DOHH2 (cell line): ENCODE data around the gene SLC34A3.

Experiments
- H3F3A ChIP-seq: fragments of 200-600 bp; sonication (generic), shearing (Covaris generic); 2 replicates; pipeline ENCODE4 v1.6.0; 2016; ENCODE audit warnings: antibody characterized with exemption, mild to moderate bottlenecking; ENCODE audit not compliant: control insufficient read depth, insufficient read depth
- H3K27ac ChIP-seq: fragments of 200-600 bp; sonication (generic); 2 replicates; pipeline ENCODE4 v1.5.1; 2014; ENCODE audit warnings: low read depth, mild to moderate bottlenecking, low read length, moderate library complexity
- H3K27me3 ChIP-seq: fragments of 200-600 bp; sonication (generic); 2 replicates; pipeline ENCODE4 v1.6.1; 2014; ENCODE audit warnings: mild to moderate bottlenecking, low read length, mixed read lengths; ENCODE audit not compliant: control insufficient read depth
- H3K36me3 ChIP-seq: fragments of 200-600 bp; sonication (generic); 2 replicates; pipeline ENCODE4 v1.6.1; 2014; ENCODE audit warnings: mild to moderate bottlenecking, low read length, moderate library complexity, mixed read lengths; ENCODE audit not compliant: control insufficient read depth
- H3K4me1 ChIP-seq: fragments of 200-600 bp; sonication (generic); 2 replicates; pipeline ENCODE4 v1.6.1; 2014; ENCODE audit warnings: mild to moderate bottlenecking, low read length, mixed read lengths; ENCODE audit not compliant: control insufficient read depth
- H3K4me2 ChIP-seq: fragments of 200-600 bp; sonication (generic); 2 replicates; pipeline ENCODE4 v1.6.0; 2014; ENCODE audit warnings: mild to moderate bottlenecking, low read length, moderate library complexity
- H3K4me3 ChIP-seq: fragments of 200-600 bp; sonication (generic); 2 replicates; pipeline ENCODE4 v1.5.1; 2014; ENCODE audit warnings: mild to moderate bottlenecking, low read length, mixed read lengths
- H3K79me2 ChIP-seq: fragments of 200-600 bp; sonication (generic); 2 replicates; pipeline ENCODE4 v1.6.1; 2014; ENCODE audit warnings: mild to moderate bottlenecking, low read length, mixed read lengths; ENCODE audit not compliant: control insufficient read depth
- H3K9me2 ChIP-seq: fragments of 200-600 bp; sonication (generic); replicated peaks from 2 replicates; pipeline ENCODE4 v1.6.1; 2014; ENCODE audit warnings: mild to moderate bottlenecking, low read length, mixed read lengths; ENCODE audit not compliant: control insufficient read depth
- H3K9me3 ChIP-seq: fragments of 200-600 bp; sonication (generic); 2 replicates; pipeline ENCODE4 v1.6.1; 2014; ENCODE audit warnings: antibody characterized with exemption, low read length, mixed read lengths; ENCODE audit not compliant: control insufficient read depth, insufficient read depth
- H4K20me1 ChIP-seq: fragments of 200-600 bp; sonication (generic); 2 replicates; pipeline ENCODE4 v1.6.0; 2014; ENCODE audit warnings: low read depth, mild to moderate bottlenecking, antibody characterized with exemption, low read length, moderate library complexity; ENCODE audit not compliant: control insufficient read depth, insufficient read depth
- EZH2phosphoT487 ChIP-seq: fragments of 200-600 bp; sonication (generic); IDR thresholded peaks from 2 replicates; pipeline ENCODE4 v1.6.1; 2017; ENCODE audit warnings: borderline replicate concordance, mild to moderate bottlenecking, antibody characterized with exemption, low read length, moderate library complexity, mixed read lengths
- TF ChIP-seq, protein P1 (sequence below): fragments of 200-600 bp; sonication (generic); IDR thresholded peaks from one replicate; pipeline ENCODE4 v1.5.1; 2014; ENCODE audit warnings: antibody characterized with exemption, mild to moderate bottlenecking, low read depth, low read length; ENCODE audit not compliant: poor library complexity, severe bottlenecking

The SLC34A3 gene

DNA sequence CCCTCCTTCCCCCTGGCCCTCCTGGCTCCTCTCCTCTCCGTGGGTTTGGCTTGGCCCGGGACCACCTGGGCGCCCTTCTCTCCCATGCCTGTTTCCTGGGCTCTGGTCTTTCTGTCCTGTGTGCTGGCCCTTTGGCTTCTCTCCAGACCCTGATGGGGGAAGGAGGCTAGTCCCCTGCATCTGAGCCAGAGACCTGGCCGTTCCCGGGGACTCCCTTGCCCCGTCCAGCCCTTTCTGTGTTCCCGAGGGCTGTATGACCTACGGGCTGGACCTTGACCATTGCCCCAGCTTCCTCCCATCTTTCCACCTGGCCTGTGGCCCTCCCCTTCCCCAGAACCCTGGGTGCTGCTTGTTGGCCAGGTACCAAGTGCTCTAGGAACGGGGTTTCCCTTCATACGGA is 32.8 kb downstream of the SLC34A3 start:
- peaks cover 55% of the 10 kb centered on the region for H3K36me3 ChIP-seq
- no peaks in the 10 kb centered on the region for H4K20me1 ChIP-seq
- no peaks in the 10 kb centered on the region for H3K27me3 ChIP-seq
- no peak overlapping the region for H3K4me3 ChIP-seq
- peaks cover 31% of the 10 kb centered on the region for H3K79me2 ChIP-seq
- no peak overlapping the region for H3K27ac ChIP-seq
- H3K9me3 ChIP-seq: no peaks in the 10 kb centered on the region
- TF ChIP-seq, protein P1, sequence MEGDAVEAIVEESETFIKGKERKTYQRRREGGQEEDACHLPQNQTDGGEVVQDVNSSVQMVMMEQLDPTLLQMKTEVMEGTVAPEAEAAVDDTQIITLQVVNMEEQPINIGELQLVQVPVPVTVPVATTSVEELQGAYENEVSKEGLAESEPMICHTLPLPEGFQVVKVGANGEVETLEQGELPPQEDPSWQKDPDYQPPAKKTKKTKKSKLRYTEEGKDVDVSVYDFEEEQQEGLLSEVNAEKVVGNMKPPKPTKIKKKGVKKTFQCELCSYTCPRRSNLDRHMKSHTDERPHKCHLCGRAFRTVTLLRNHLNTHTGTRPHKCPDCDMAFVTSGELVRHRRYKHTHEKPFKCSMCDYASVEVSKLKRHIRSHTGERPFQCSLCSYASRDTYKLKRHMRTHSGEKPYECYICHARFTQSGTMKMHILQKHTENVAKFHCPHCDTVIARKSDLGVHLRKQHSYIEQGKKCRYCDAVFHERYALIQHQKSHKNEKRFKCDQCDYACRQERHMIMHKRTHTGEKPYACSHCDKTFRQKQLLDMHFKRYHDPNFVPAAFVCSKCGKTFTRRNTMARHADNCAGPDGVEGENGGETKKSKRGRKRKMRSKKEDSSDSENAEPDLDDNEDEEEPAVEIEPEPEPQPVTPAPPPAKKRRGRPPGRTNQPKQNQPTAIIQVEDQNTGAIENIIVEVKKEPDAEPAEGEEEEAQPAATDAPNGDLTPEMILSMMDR: no peak
- TF ChIP-seq EZH2phosphoT487: no peak
- H3F3A ChIP-seq: peaks cover 12% of the 10 kb centered on the region
- no peaks in the 10 kb centered on the region for H3K9me2 ChIP-seq
- no peak overlapping the region for H3K4me2 ChIP-seq
- H3K4me1 ChIP-seq: peaks cover 28% of the 10 kb centered on the region

DNA sequence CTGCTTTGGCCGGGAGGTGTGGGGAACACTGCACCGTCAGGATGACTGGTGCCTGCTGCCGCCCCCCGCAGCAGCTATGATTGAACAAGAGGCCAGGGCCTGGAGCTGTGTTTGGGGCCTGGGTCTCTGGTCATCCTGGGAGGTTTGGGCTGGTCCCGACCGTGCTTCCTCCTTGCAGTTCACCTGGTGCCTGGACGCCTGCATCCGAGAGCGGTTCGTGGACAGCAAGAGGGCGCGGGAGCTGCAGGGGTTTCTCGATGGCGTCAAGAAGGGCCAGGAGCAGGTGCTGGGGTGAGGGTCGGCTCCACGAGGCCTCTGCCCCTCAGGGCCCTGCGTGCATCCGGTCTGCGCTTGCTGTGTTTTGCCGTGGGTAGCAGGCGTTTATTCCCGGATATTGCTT is 33.4 kb downstream of the SLC34A3 start:
- peaks cover 55% of the 10 kb centered on the region for H3K36me3 ChIP-seq
- H3F3A ChIP-seq: peaks cover 18% of the 10 kb centered on the region
- no peak overlapping the region for H3K4me2 ChIP-seq
- no peaks in the 10 kb centered on the region for H4K20me1 ChIP-seq
- H3K9me3 ChIP-seq: no peaks in the 10 kb centered on the region
- peaks cover 33% of the 10 kb centered on the region for H3K4me1 ChIP-seq
- H3K9me2 ChIP-seq: no peaks in the 10 kb centered on the region
- H3K27ac ChIP-seq: no peak overlapping the region
- peaks cover 32% of the 10 kb centered on the region for H3K79me2 ChIP-seq
- H3K27me3 ChIP-seq: no peaks in the 10 kb centered on the region
- TF ChIP-seq, protein P1: no peak
- no peak overlapping the region for H3K4me3 ChIP-seq

DNA sequence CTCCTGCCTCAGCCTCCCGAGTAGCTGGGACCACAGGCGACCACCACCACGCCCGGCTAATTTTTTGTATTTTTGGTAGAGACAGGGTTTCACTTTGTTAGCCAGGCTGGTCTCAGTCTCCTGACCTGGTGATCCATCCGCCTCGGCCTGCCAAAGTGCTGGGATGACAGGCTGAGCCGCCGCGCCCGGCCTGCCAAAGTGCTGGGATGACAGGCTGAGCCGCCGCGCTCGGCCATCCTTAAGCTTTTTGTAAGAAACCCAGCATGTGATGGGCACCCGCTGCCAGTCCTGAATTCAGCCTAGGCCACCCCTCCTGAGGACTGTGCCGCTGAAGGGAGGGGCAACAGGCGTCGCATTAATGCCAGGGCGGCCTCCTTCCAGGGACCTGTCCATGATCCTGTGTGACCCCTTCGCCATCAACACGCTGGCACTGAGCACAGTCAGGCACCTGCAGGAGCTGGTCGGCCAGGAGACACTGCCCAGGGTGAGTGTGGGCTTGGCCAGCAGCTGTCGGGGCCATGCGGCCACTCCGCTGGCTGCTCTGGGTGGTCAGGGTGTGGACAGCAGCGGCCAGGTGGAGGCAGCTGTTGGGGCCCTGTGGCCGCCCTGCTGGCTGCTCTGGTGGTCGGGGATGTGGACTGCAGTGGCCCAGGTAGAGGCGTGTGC is 34.9 kb downstream of the SLC34A3 start:
- no peaks in the 10 kb centered on the region for H4K20me1 ChIP-seq
- H3K27ac ChIP-seq: no peak overlapping the region
- peaks cover 39% of the 10 kb centered on the region for H3K79me2 ChIP-seq
- H3K27me3 ChIP-seq: no peaks in the 10 kb centered on the region
- TF ChIP-seq, protein P1: no peak
- no peak for TF ChIP-seq EZH2phosphoT487
- peaks cover 49% of the 10 kb centered on the region for H3K4me1 ChIP-seq
- H3K4me2 ChIP-seq: no peak overlapping the region
- peaks cover 63% of the 10 kb centered on the region for H3K36me3 ChIP-seq
- H3K9me3 ChIP-seq: no peaks in the 10 kb centered on the region
- no peaks in the 10 kb centered on the region for H3K9me2 ChIP-seq
- H3F3A ChIP-seq: peaks cover 25% of the 10 kb centered on the region
- no peak overlapping the region for H3K4me3 ChIP-seq

DNA sequence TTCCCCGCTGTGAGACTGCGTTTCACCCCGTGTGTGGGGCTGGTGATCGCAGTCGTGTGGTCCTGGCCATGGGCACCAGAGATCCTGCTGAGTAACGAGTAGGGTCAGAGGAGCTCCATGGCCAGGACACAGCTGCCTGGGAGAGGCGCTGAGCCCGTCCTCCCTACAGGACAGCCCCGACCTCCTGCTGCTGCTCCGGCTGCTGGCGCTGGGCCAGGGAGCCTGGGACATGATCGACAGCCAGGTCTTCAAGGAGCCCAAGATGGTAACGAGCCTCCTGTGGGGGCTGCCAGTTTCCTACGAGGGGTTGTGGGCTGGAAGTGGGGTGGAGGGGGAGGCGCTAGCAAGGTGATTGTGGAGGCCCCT is 35.4 kb downstream of the SLC34A3 start:
- Histone ChIP-seq H3K9me3 (no peaks in the 10 kb centered on the region), H3K4me2 (peak overlapping the region; percentile 98), H3K27ac (no peak overlapping the region), H3K4me3 (no peak overlapping the region), H3K4me1 (peaks cover 54% of the 10 kb centered on the region), H4K20me1 (no peaks in the 10 kb centered on the region), H3K27me3 (no peaks in the 10 kb centered on the region), H3K36me3 (peaks cover 68% of the 10 kb centered on the region), H3F3A (peaks cover 25% of the 10 kb centered on the region), H3K79me2 (peaks cover 43% of the 10 kb centered on the region), H3K9me2 (no peaks in the 10 kb centered on the region)
- TF ChIP-seq EZH2phosphoT487: no peak
- TF ChIP-seq, protein P1: no peak
